Tibial nerve (tissue), 4 donors: Measurements from ENCODE around the gene LUC7L2. TPM values are rescaled to one million over a fixed set of nuclear protein-coding genes. Genes with fewer than 3 reads are reported as not detected.
A peak's percentile ranks its signal among the peaks of the same experiment; 100 is the strongest.
"Not testable (repeated sequence)": the region's sequence is repeated elsewhere in the genome, so short reads cannot be mapped to it uniquely, and the experiment has no call there.

Source experiments
- DNase-seq, 2 donors: peaks; one replicate each; pipeline ENCODE4 v3.0.0-alpha.2; 2019; ENCODE audit warnings: low spot score in 2 of 2
- H3K27ac ChIP-seq, 4 donors: fragments of 200-600 bp; sonication (generic) in 3 of 4; one replicate each; pipeline ENCODE4 v1.5.1; 2017 to 2019; ENCODE audit warnings: mild to moderate bottlenecking in 1 of 4
- H3K27me3 ChIP-seq, 2 donors: fragments of 200-600 bp; sonication (generic) in 1 of 2; one replicate each; pipeline versions ENCODE4 v1.5.1 to v1.6.0; 2017 to 2019
- H3K36me3 ChIP-seq, 3 donors: fragments of 200-600 bp; sonication (generic); one replicate each; pipeline ENCODE4 v1.5.1; 2018 to 2019
- H3K4me1 ChIP-seq, 4 donors: fragments of 200-600 bp; sonication (generic) in 3 of 4; one replicate each; pipeline ENCODE4 v1.5.1; 2017 to 2019
- H3K4me3 ChIP-seq, 4 donors: fragments of 200-600 bp; sonication (generic) in 3 of 4; one replicate each; pipeline ENCODE4 v1.5.1; 2017 to 2019; ENCODE audit warnings: mild to moderate bottlenecking in 1 of 4, moderate library complexity in 1 of 4
- H3K9me3 ChIP-seq, 4 donors: fragments of 200-600 bp; sonication (generic) in 3 of 4; one replicate each; pipeline ENCODE4 v1.5.1; 2017 to 2019
- EP300 ChIP-seq, 2 donors: sonication (generic); formaldehyde crosslinking; IDR thresholded peaks; one replicate each; pipeline ENCODE4 v1.6.1; 2017; ENCODE audit warnings: antibody characterized with exemption in 2 of 2, mild to moderate bottlenecking in 1 of 2
- POLR2A ChIP-seq, 2 donors: fragments of 450-650 bp; IDR thresholded peaks; one replicate each; pipeline ENCODE4 v1.6.1; 2017; ENCODE audit warnings: antibody characterized with exemption in 2 of 2, mild to moderate bottlenecking in 2 of 2, moderate library complexity in 2 of 2
- WGBS, 2 donors: methylation state at CpG; one replicate each; pipeline ENCODE4 v1.1.5; 2018; 5-methylcytosine and 5-hydroxymethylcytosine counted together
- total RNA-seq, 4 donors: library from RNA; depleted of rRNA; stranded (reverse); fragments of >200 nt; gene quantifications; one replicate each; pipeline ENCODE4 v1.1.0, GENCODE V29; 2016
- TF ChIP-seq, protein P1 (sequence below), 5 experiments: fragments of 200-600 bp in 3 of 5; fragments of 450-650 bp in 2 of 5; sonication (generic) in 3 of 5; IDR thresholded peaks; one replicate each; pipeline ENCODE4 v1.5.1; 2016 to 2019; ENCODE audit warnings: antibody characterized with exemption in 5 of 5, mild to moderate bottlenecking in 3 of 5, moderate library complexity in 2 of 5

LUC7L2 gene
- total RNA-seq, 4 donors from 2014 or later, result 76.2 to 107 (median 102) TPM

DNA sequence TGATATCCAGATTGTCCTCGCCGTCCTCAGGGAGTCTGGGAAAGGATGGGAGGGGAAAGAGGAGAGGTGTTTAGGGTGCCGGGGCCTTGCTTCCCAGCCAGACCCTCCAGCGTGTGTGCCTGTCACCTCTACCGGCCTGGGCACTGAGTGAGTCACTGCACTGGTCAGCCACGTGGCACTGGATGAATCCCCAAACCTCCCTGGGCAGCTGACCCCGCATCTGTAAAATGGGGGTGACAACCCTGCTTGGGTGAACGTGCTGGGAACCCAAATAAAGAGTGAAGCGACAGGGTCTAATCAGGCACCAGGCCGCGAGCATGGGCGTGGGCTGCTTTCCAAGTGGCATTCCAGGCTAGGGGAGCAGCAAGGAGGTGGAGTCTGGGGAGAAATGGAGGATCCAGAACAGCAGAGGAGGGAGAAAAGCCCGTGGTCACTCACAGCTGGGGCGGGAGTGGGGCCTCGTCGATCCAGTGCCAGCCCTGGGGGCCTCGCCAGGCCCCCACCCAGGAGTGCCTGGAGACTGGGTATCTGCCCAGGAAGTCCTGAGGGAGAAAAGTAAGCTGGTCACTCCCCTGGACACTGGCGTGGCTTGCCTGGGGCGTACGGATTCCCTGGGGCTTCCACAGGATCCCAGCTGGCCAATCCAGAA lies 94.1 kb downstream of the LUC7L2 start:
- H3K4me1 ChIP-seq, result peaks cover 0 to 6% (median 0%) of the 10 kb centered on the region in 4 donors
- H3K4me3 ChIP-seq, result no peak overlapping the region
- peak overlapping the region in 1 of 4 donors; percentile 42 for H3K27ac ChIP-seq
- no peaks in the 10 kb centered on the region for H3K27me3 ChIP-seq
- no peaks in the 10 kb centered on the region for H3K36me3 ChIP-seq
- 56 to 65% methylated on average over 18 to 20 of the region's 20 CpGs for WGBS, 2 donors
- peaks cover 0 to 3% (median 0%) of the 10 kb centered on the region in 4 donors for H3K9me3 ChIP-seq
- no peak for DNase-seq
- TF ChIP-seq EP300 (IDR thresholded peaks at IDR 0.05), result no peak

DNA sequence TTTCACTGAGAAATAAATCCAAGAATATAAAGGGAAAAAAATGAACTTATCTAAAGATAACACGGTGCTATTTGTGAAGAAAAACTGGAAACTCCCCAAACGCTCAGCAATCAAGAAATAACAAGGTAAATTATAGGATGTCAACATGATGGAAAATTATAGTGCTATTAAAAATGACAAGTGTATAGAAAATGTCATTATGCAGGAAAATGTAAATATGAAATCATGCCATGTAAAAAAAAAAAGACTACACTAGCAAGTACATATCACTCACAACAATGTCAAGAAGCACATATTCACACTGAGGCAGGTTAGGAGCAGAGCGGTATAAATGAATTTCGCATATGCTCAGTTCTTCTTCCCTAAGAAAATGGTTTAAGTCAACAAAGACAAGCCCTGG lies 96.1 kb downstream of the LUC7L2 start:
- H3K27ac ChIP-seq, result no peak overlapping the region
- H3K4me3 ChIP-seq, result no peak overlapping the region
- peaks cover 0 to 6% (median 0%) of the 10 kb centered on the region in 4 donors for H3K4me1 ChIP-seq
- TF ChIP-seq, protein P1, sequence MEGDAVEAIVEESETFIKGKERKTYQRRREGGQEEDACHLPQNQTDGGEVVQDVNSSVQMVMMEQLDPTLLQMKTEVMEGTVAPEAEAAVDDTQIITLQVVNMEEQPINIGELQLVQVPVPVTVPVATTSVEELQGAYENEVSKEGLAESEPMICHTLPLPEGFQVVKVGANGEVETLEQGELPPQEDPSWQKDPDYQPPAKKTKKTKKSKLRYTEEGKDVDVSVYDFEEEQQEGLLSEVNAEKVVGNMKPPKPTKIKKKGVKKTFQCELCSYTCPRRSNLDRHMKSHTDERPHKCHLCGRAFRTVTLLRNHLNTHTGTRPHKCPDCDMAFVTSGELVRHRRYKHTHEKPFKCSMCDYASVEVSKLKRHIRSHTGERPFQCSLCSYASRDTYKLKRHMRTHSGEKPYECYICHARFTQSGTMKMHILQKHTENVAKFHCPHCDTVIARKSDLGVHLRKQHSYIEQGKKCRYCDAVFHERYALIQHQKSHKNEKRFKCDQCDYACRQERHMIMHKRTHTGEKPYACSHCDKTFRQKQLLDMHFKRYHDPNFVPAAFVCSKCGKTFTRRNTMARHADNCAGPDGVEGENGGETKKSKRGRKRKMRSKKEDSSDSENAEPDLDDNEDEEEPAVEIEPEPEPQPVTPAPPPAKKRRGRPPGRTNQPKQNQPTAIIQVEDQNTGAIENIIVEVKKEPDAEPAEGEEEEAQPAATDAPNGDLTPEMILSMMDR (IDR thresholded peaks at IDR 0.05), result no peak
- TF ChIP-seq POLR2A (IDR thresholded peaks at IDR 0.05) (no peak), EP300 (IDR thresholded peaks at IDR 0.05) (no peak)
- peaks cover 0 to 3% (median 0%) of the 10 kb centered on the region in 4 donors for H3K9me3 ChIP-seq
- WGBS, 2 donors, result 84 to 85% methylated on average over 4 of the region's 4 CpGs
- H3K27me3 ChIP-seq, result no peaks in the 10 kb centered on the region
- DNase-seq, result no peak
- no peaks in the 10 kb centered on the region for H3K36me3 ChIP-seq

DNA sequence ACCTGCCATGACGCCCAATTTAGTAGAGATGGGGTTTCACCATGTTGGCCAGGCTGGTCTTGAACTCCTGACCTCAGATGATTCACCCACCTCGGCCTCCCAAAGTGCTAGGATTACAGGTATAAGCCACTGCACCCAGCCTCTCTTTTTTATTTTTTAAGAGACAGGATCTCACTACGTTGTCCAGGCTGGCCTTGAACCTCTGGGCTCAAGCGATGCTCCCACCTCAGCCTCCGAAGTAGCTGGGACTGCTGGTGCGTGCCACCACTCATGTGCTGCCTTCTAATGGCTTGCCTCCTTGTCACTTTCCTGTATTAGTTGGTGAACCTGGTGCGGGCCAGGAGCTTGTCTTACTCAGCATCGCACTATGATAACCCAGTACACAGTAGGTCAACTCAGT lies 96.8 kb downstream of the LUC7L2 start:
- no peak for DNase-seq
- 95 to 98% methylated on average over 8 of the region's 8 CpGs for WGBS, 2 donors
- Histone ChIP-seq H3K4me1 (peaks cover 0 to 6% (median 0%) of the 10 kb centered on the region in 4 donors), H3K27me3 (no peaks in the 10 kb centered on the region), H3K27ac (no peak overlapping the region), H3K9me3 (no peaks in the 10 kb centered on the region), H3K36me3 (no peaks in the 10 kb centered on the region), H3K4me3 (no peak overlapping the region)
- TF ChIP-seq, protein P1 (IDR thresholded peaks at IDR 0.05), result no peak
- TF ChIP-seq EP300 (IDR thresholded peaks at IDR 0.05), result no peak
- TF ChIP-seq POLR2A (IDR thresholded peaks at IDR 0.05), result no peak

DNA sequence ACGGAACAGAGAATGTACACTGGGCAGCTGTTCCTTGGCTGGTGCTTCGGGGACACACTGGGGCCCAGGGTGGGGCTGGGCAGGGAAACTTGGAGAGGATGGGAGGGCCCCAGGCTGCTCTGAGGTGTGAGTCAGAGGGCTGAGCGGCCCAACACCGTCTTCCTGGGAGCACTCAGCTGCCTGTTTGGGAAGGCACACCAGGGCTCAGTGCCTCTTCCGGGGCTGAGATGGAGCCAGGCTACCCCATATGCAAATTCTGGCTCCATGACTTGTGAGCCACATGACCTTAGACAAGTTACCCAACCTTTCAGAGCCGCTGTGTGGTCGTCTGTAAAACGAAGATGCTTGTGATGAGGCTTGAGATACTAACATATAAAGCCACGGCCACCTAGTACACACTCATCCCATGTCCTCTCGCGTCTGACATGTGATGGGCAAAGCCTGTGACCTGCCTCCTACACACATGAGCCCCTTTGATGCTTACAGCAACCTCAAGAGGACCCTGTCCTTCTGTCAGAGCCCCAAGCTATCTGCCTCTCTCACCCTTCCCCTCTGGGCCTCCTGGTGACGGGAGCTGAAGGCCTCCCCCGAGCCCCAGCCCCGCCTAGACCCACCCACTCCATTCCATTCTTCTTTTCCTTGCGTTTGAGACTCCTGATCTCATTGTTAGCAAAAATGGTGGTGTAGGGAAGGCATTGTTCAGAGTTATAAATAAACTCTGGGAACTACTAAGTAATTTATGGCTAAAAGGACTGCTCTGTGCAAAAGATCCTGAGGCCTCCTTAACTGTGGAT lies 97.7 kb downstream of the LUC7L2 start:
- no peaks in the 10 kb centered on the region for H3K27me3 ChIP-seq
- WGBS, 2 donors, result 57 to 59% methylated on average over 14 to 15 of the region's 15 CpGs
- TF ChIP-seq, protein P1 (IDR thresholded peaks at IDR 0.05), result no peak
- TF ChIP-seq EP300 (IDR thresholded peaks at IDR 0.05) (no peak), POLR2A (IDR thresholded peaks at IDR 0.05) (no peak)
- H3K9me3 ChIP-seq, result no peaks in the 10 kb centered on the region
- H3K4me1 ChIP-seq, result peaks cover 0 to 6% (median 0%) of the 10 kb centered on the region in 4 donors
- no peaks in the 10 kb centered on the region for H3K36me3 ChIP-seq
- H3K27ac ChIP-seq, result peak overlapping the region in 1 of 4 donors; percentile 15
- DNase-seq, result no peak
- H3K4me3 ChIP-seq, result no peak overlapping the region

DNA sequence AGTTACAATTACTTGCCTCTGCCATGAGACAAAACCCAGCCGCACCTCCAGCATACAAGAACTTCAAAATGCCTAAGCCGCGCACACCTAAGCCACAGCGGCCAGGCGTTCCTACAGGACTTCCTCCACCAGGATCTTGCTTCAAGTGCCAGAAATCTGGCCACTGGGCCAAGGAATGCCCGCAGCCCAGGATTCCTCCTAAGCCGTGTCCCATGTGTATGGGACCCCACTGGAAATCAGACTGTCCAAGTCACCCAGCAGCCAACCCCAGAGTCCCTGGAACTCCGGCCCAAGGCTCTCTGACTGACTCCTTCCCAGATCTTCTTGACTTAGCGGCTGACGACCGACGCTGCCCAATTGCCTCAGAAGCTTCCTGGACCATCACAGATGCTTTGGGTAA lies 103.7 kb downstream of the LUC7L2 start:
- H3K36me3 ChIP-seq, H3K4me3 ChIP-seq: not testable (repeated sequence)
- 87 to 89% methylated on average over 11 to 12 of the region's 12 CpGs for WGBS, 2 donors

DNA sequence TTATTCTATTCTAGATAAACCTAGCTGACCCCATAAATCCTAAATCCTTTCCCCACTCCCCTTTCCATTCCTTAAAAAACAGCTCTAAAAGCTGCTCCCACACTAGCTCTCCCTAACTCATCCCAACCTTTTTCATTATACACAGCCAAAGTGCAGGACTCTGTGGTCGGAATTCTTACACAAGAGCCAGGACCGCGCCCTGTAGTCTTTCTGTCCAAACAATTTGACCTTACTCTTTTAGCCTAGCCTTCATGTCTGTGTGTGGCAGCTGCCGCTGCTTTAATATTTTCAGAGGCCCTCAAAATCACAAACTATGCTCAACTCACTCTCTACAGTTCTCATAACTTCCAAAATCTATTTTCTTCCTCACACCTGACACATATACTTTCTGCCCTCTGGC lies 104.8 kb downstream of the LUC7L2 start:
- 67 to 70% methylated on average over 4 of the region's 4 CpGs for WGBS, 2 donors
- not testable (repeated sequence) for H3K27me3 ChIP-seq, H3K36me3 ChIP-seq, H3K4me1 ChIP-seq, H3K4me3 ChIP-seq, DNase-seq, H3K9me3 ChIP-seq
- peak overlapping the region in 2 of 4 donors; percentile 68 to 71 for H3K27ac ChIP-seq
- TF ChIP-seq EP300 (IDR thresholded peaks at IDR 0.05), result peak in 1 of 2 donors; percentile 14

More for the DNA sequence above, 103.7 kb downstream of the LUC7L2 start:
- not testable (repeated sequence) for H3K9me3 ChIP-seq, DNase-seq, H3K4me1 ChIP-seq, H3K27me3 ChIP-seq
- peak overlapping the region in 2 of 4 donors; percentile 40 to 64 for H3K27ac ChIP-seq

DNA sequence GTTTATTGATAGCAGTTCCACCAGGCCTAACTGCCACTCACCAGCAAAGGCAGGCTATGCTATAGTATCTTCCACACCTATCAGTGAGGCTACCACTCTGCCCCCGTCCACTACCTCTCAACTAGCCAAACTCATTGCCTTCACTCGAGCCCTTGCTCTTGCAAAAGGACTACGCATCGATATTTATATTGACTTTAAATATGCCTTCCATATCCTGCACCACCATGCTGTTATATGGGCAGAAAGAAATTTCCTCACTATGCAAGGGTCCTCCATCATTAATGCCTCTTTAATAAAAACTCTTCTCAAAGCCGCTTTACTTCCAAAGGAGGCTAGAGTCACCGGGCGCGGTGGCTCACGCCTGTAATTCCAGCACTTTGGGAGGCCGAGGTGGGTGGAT lies 105.4 kb downstream of the LUC7L2 start:
- H3K4me3 ChIP-seq, H3K9me3 ChIP-seq, H3K27me3 ChIP-seq, H3K4me1 ChIP-seq, H3K36me3 ChIP-seq, DNase-seq: not testable (repeated sequence)
- H3K27ac ChIP-seq, result peak overlapping the region in 1 of 4 donors; percentile 71
- 92 to 95% methylated on average over 10 of the region's 10 CpGs for WGBS, 2 donors

DNA sequence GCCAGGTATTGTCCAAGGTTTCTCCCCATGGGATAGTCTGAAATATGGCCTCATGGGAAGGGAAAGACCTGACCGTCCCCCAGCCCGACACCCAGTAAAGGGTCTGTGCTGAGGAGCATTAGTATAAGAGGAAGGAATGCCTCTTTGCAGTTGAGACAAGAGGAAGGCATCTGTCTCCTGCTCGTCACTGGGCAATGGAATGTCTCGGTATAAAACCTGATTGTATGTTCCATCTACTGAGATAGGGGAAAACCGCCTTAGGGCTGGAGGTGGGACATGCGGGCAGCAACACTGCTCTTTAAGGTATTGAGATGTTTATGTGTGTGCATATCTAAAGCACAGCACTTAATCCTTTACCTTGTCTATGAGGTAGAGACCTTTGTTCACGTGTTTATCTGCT lies 108.0 kb downstream of the LUC7L2 start:
- not testable (repeated sequence) for H3K36me3 ChIP-seq, H3K4me3 ChIP-seq, DNase-seq, H3K27me3 ChIP-seq, H3K4me1 ChIP-seq, H3K9me3 ChIP-seq
- H3K27ac ChIP-seq, result peak overlapping the region in 1 of 4 donors; percentile 28
- 69 to 73% methylated on average over 7 of the region's 7 CpGs for WGBS, 2 donors

DNA sequence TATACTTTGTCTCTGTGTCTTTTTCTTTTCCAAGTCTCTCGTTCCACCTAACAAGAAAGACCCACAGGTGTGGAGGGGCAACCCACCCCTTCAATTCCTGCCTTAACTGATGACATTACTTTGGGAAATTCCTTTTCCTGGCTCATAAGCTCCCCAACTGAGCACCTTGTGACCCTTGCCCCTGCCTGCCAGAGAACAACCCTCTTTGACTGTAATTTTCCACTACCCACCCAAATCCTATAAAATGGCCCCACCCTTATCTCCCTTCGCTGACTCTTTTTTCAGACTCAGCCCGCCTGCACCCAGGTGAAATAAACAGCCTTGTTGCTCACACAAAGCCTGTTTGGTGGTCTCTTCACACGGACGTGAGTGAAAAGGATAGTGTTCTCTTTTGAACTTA lies 108.6 kb downstream of the LUC7L2 start:
- 63 to 67% methylated on average over 5 of the region's 5 CpGs for WGBS, 2 donors

More for the DNA sequence above, 108.6 kb downstream of the LUC7L2 start:
- H3K4me1 ChIP-seq, H3K4me3 ChIP-seq, H3K27me3 ChIP-seq, H3K27ac ChIP-seq, DNase-seq, H3K36me3 ChIP-seq: not testable (repeated sequence)
- H3K9me3 ChIP-seq, result peaks cover 0 to 15% (median 0%) of the 10 kb centered on the region in 4 donors
